Renal cortical epithelial cell (primary cell): ENCODE data around the gene PDXK. TPM values are rescaled to one million over a fixed set of nuclear protein-coding genes. Genes with fewer than 3 reads are reported as not detected.
"Not testable (repeated sequence)": the region's sequence is repeated elsewhere in the genome, so short reads cannot be mapped to it uniquely, and the experiment has no call there.

Source experiments
- DNase-seq: peaks from one replicate; pipeline ENCODE4 v3.0.0-alpha.2; 2011; ENCODE audit warnings: low read depth
- total RNA-seq: library from RNA; depleted of rRNA; stranded (reverse); fragments of >200 nt; gene quantifications from 2 replicates; pipeline ENCODE4 v1.2.3, GENCODE V29; 2014

PDXK gene
- total RNA-seq, result 278 and 390 TPM in 2 replicates

GRCh38 chr21:43718872-43719747 is at the start of gene PDXK:
TSS of gene PDXK (plus strand) at chr21:43719129. CDS start at chr21:43719295, 166 bp downstream.
- no peak for DNase-seq

DNA sequence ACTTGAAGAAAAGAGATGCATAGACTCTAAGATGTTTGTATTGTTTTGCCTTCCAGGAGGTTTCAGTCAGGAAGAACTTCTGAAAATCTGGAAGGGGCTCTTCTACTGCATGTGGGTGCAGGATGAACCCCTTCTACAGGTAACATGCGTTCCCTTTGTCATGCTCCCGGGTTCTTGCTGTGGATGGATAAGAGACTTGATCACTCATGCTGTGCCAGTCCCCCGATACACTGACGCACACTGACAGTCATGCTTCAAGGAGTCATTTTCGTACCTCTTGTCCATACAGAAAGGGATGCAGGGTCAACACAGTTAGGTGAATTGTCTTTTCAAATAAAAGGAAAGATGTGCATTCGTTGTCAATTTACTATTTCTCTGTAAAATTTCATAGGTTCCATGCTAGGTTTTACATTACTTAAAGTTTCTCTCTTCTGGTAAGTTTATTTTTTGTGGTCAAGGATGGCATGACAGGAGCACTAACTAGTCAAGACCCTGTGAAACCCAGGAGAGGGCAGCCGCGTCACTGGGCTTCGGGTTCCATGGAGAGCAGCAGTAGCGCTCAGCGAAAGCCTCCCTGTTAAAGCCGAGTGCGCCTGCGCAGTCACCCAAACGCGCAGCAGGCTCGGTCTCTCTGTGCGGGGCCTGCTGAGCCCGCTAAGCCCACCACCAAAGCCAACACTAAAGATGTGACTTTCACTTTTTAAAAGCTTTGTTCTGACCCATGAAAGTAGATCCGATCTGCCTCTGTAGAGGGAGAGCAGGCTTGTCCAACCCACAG is 48.9 kb upstream of the PDXK start:
- DNase-seq, result no peak

- no peak for DNase-seq
Measured at GRCh38 chr21:43675871-43676270, 43.1 kb upstream of the PDXK start.

- DNase-seq, result no peak
Measured at GRCh38 chr21:43676391-43676790, 42.5 kb upstream of the PDXK start.

- no peak for DNase-seq
Measured at GRCh38 chr21:43679951-43680350, 39.0 kb upstream of the PDXK start.

GRCh38 chr21:43680421-43680820 is 38.5 kb upstream of the PDXK start:
- not testable (repeated sequence) for DNase-seq

DNA sequence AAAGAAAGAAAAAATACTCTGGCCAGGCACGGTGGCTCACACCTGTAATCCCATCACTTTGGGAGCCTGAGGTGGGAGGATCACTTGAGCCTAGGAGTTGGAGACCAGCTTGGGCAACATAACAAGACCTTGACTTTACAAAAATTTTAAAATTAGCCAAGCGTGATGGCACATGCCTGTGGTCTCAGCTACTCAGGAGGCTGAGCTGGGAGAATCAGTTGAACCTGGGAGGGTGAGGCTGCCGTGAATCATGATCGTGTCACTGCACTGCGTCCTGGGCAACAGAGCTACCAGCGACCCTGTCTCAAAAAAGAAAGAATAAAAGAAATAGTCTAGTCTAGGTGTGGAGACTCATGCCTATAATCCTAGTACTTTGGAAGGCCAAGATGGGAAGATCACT is 37.3 kb upstream of the PDXK start:
- peak; percentile 56 for DNase-seq

DNA sequence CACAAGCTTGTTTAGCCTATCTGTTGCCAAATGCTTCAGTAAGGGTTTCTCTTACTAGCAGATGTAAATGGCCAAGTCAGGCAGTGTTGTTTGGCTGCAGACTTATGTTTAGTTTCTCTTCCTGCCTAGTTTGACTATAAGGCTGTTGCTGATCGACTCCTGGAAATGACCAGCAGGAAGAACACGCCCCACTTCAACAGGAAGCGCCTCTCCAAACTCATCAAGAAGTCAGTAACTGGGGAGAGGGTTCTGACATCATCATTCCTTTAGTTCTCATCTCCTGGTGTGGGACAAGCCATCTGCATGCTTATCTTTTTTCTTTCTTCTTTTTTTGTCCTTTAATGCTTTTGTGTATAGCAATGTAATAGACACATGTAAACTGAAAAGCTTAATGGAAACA is 34.5 kb upstream of the PDXK start:
- no peak for DNase-seq

DNA sequence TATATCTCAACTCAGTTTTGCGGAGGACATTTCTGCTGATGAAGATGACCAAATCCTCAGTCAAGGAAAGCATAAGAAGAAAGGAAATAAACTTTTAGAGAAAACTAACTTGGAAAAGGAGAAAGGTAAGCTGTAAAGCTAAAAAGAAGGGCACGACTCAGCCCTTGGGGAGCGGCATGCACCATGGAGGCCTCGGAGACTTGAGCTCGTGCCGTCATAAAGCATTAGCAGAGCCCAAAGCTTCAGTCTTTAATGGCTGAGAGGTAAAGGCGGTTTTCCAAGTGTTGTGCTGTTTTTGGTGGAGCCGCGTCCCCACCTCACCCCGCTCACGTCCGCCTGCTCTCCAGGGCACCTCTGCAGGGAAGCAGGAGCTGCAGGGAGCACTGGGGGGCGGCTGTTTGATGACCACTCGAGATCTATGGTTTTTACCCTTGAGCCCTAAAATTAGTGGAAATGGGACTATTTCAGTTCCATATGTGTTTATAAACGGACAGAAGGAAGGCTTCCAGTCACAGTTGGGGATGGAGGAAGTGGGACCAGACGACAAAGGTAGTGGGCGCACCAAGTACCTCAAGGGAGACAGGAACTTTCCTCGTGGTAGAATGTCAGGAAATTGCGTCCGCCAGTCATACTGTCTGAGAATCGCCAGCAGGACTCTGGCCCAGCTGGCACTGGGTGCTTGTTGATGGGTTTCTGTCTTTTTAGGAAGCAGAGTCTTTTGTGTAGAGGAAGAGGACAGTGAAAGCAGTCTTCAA is 31.9 kb upstream of the PDXK start:
- no peak for DNase-seq

DNA sequence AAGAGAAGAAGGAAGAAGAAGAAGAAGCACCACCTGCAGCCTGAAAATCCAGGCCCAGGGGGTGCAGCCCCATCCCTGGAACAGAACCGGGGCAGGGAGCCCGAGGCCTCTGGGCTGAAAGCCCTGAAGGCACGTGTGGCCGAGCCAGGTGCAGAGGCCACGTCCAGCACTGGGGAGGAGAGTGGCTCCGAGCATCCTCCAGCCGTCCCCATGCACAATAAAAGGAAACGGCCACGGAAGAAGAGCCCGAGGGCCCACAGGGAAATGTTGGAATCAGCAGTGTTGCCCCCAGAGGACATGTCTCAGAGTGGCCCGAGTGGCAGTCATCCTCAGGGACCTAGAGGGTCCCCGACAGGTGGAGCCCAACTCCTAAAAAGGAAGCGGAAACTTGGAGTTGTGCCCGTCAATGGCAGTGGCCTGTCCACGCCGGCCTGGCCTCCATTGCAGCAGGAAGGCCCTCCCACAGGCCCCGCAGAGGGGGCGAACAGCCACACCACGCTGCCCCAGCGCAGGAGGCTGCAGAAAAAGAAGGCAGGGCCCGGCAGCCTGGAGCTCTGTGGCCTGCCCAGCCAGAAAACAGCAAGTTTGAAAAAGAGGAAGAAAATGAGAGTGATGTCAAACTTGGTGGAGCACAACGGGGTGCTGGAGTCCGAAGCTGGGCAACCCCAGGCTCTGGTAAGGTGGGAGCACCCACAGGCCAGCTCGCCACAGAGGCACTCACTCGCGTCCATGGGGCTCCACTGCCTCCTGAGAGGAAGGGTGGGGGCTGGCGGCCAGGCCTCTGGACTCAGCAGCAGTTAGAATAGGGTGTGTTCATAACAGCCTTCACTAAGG is 31.1 kb upstream of the PDXK start:
- no peak for DNase-seq

- no peak for DNase-seq
Measured at GRCh38 chr21:43688906-43689305, 30.0 kb upstream of the PDXK start.

- no peak for DNase-seq
Measured at GRCh38 chr21:43689556-43690337, 29.2 kb upstream of the PDXK start.

DNA sequence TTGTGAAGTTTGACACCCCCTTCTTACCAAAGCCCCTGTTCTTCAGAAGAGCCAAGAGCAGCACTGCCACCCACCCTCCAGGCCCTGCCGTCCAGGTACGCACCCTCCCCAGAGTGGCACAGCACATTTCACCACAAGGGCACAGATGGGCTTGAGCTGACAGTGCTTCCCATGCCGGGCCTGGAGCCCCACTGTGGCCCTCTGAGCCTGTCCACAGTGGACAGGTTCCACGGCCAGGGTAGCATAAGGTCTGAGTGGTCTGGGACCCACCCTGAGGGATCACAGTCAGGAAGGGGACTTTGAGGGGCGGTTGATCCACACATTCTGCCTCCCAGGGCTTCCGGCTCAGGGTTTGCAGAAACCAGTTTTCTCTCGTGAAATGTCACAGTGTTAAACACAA is 28.6 kb upstream of the PDXK start:
- DNase-seq, result no peak

DNA sequence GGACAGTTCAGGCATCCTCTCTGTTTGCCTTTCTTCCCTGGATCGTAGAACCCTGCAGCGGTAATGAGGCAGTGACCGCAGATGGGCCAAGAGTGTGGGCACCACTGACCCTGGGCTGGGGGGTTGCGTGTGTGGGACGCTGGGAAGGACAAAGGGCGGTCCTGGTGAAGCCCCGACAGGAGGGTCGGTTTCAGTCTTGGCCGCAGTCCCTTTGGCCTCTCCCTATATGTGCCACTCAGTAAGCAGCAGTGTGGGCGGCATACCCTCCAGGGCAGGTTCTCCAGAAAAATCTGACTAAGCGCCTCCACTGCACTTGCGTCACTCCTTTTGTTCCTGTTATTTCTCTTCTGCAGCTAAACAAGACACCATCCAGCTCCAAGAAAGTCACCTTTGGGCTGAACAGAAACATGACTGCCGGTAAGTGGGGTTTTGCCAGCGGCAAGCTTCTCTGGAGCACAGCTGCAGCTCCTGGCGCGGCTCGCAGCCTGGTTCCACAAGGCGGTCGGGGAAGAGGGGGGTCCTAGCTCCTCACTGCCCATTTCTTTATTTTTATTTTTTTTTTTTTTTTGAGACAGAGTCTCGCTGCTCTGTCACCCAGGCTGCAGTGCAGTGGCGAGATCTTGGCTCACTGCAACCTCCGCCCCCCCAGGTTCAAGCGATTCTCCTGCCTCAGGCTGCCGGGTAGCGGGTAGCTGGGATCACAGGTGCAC is 27.7 kb upstream of the PDXK start:
- no peak for DNase-seq

- DNase-seq, result no peak
Measured at GRCh38 chr21:43691801-43692200, 27.1 kb upstream of the PDXK start.

GRCh38 chr21:43692949-43693348 is 26.0 kb upstream of the PDXK start:
- DNase-seq, result no peak

DNA sequence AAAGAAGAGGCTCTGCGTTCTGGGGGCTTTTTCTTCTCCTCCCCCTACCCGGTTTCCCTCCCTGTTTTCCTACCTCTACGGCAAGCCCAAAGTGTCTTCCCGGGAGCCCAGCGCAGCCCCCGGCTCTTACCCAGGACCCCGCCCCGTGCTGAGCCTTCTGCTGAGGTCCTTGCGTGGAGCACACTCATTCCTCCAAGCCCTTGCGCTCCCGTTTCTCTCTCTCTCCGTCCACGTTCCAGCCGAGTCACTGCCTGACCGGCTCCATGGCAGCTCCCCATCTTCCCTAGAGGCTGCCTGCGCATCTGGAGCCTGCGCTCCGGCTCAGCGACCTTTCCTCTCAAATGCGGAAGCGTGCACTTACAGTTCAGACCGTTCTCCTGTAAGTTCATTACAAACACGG is 24.9 kb upstream of the PDXK start:
- no peak for DNase-seq

- no peak for DNase-seq
Measured at GRCh38 chr21:43694437-43695079, 24.4 kb upstream of the PDXK start.

DNA sequence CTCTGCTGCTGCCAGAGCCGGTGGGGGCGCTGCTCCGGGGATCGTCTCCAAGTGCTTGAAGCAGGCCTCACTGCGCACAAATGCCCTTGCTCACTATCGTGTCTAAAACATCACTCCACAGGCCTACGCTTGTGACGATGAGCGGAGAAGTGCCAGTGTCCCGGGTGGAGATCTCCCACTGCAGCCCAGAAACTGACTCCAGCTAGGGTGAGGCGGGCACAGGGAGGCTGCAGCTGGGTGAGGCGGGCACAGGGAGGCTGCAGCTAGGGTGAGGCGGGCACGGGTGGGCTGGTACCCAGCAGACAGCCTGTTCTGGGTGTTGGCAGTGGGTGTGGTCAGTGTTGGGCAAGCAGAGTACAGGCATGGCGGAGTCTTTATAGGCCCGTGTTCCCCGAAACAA is 22.7 kb upstream of the PDXK start:
- DNase-seq, result no peak
